GM12872 (cell line): ENCODE measurements around the gene FAM163A.

Experiments used
- CTCF ChIP-seq: IDR thresholded peaks from 3 replicates; pipeline ENCODE4 v1.5.1; 2011; ENCODE audit warnings: low read depth, mild to moderate bottlenecking, low read length, moderate library complexity; ENCODE audit not compliant: insufficient read depth

FAM163A gene

GRCh38 chr1:179743679-179744400 is 749 bp downstream of the FAM163A start:
- no peak for TF ChIP-seq CTCF

- TF ChIP-seq CTCF: no peak
These were observed 1.5 kb downstream of the FAM163A start for GRCh38 chr1:179744401-179745130.

- no peak for TF ChIP-seq CTCF
These were observed 2.1 kb downstream of the FAM163A start for GRCh38 chr1:179745131-179745611.

GRCh38 chr1:179745743-179746142 is 2.7 kb downstream of the FAM163A start:
- TF ChIP-seq CTCF: no peak

GRCh38 chr1:179747611-179748010 is 4.5 kb downstream of the FAM163A start:
- TF ChIP-seq CTCF: no peak

GRCh38 chr1:179748772-179749171 is 5.7 kb downstream of the FAM163A start:
- TF ChIP-seq CTCF: no peak

- TF ChIP-seq CTCF: no peak
These were observed 7.5 kb downstream of the FAM163A start for GRCh38 chr1:179750630-179751029.
